GM23338 (cell line): ENCODE data around the gene B4GALT5. TPM values are rescaled to one million over a fixed set of nuclear protein-coding genes. Genes with fewer than 3 reads are reported as not detected.

Experiments used
- ATAC-seq: fragments of 200-7000 bp; cut with Tn5 transposase; 3 replicates; pipeline ENCODE4 v1.9.1; 2020
- DNase-seq: peaks from one replicate; pipeline ENCODE4 v3.0.0-alpha.2; 2015; ENCODE audit warnings: low spot score
- H2AFZ ChIP-seq: fragments of 200-600 bp; sonication (generic); 2 replicates; pipeline ENCODE4 v1.8.0; 2016; ENCODE audit warnings: antibody characterized with exemption, mild to moderate bottlenecking, moderate library complexity
- H3F3A ChIP-seq: fragments of 200-600 bp; sonication (generic); replicated peaks from 2 replicates; pipeline ENCODE4 v1.8.0; 2017; ENCODE audit warnings: antibody characterized with exemption, mixed run types, low read depth
- H3K27ac ChIP-seq: fragments of 200-600 bp; sonication (generic); 2 replicates; pipeline ENCODE4 v1.6.1; 2016; ENCODE audit warnings: low read depth
- H3K27me3 ChIP-seq: fragments of 200-600 bp; sonication (generic); 2 replicates; pipeline ENCODE4 v1.8.0; 2016; ENCODE audit warnings: mild to moderate bottlenecking, mixed run types, moderate library complexity; ENCODE audit not compliant: insufficient read depth
- H3K36me3 ChIP-seq: fragments of 200-600 bp; sonication (generic); 2 replicates; pipeline ENCODE4 v1.8.0; 2016; ENCODE audit warnings: mild to moderate bottlenecking; ENCODE audit not compliant: insufficient read depth
- H3K4me1 ChIP-seq: fragments of 200-600 bp; sonication (generic); 2 replicates; pipeline ENCODE4 v1.8.0; 2016; ENCODE audit warnings: mild to moderate bottlenecking, moderate library complexity; ENCODE audit not compliant: insufficient read depth
- H3K4me2 ChIP-seq: fragments of 200-600 bp; sonication (generic); 2 replicates; pipeline ENCODE4 v1.7.1; 2017; ENCODE audit warnings: mixed run types
- H3K4me3 ChIP-seq: fragments of 200-600 bp; sonication (generic); 2 replicates; pipeline ENCODE4 v1.6.1; 2016; ENCODE audit warnings: mixed run types
- H3K79me2 ChIP-seq: fragments of 200-600 bp; sonication (generic); replicated peaks from 2 replicates; pipeline ENCODE4 v1.8.0; 2017; ENCODE audit warnings: mild to moderate bottlenecking; ENCODE audit not compliant: insufficient read depth
- H3K9me2 ChIP-seq: fragments of 200-600 bp; sonication (generic); 2 replicates; pipeline ENCODE4 v1.8.0; 2017; ENCODE audit not compliant: insufficient read depth
- H4K20me1 ChIP-seq: fragments of 200-600 bp; sonication (generic); replicated peaks from 2 replicates; pipeline ENCODE4 v1.8.0; 2017; ENCODE audit warnings: mild to moderate bottlenecking; ENCODE audit not compliant: insufficient read depth
- H3K27ac Mint-ChIP-seq: 2 replicates; pipeline ENCODE4 v1.8.0; 2020; ENCODE audit warnings: inconsistent platforms, mild to moderate bottlenecking, moderate library complexity, mixed read lengths
- H3K27me3 Mint-ChIP-seq: 3 replicates; pipeline ENCODE4 v1.8.0; 2022; ENCODE audit warnings: low read depth, mild to moderate bottlenecking, moderate library complexity, mixed read lengths, inconsistent platforms; ENCODE audit not compliant: insufficient read depth, poor library complexity
- H3K36me3 Mint-ChIP-seq: 3 replicates; pipeline ENCODE4 v1.8.0; 2021; ENCODE audit warnings: low read depth, mild to moderate bottlenecking, inconsistent platforms, moderate library complexity, mixed read lengths
- H3K4me1 Mint-ChIP-seq: 3 replicates; pipeline ENCODE4 v1.8.0; 2020; ENCODE audit warnings: mild to moderate bottlenecking, inconsistent platforms, mixed read lengths
- H3K4me3 Mint-ChIP-seq: 3 replicates; pipeline ENCODE4 v1.8.0; 2021; ENCODE audit warnings: moderate library complexity, mild to moderate bottlenecking, inconsistent platforms, mixed read lengths
- H3K9me3 Mint-ChIP-seq: 3 replicates; pipeline ENCODE4 v1.8.0; 2020; ENCODE audit warnings: moderate library complexity, mild to moderate bottlenecking, inconsistent platforms, mixed read lengths
- CTCF ChIP-seq, 2 experiments: fragments of 200-600 bp in 1 of 2; sonication (generic) in 1 of 2; conservative IDR thresholded peaks; 2 replicates each; pipeline versions ENCODE4 v1.5.1 to v1.6.1; 2016 to 2017; ENCODE audit warnings: antibody characterized with exemption in 2 of 2, low read depth in 2 of 2, mild to moderate bottlenecking in 2 of 2, moderate library complexity in 1 of 2
- ETS1 ChIP-seq: IDR thresholded peaks from 2 replicates; pipeline ENCODE4 v1.6.1; 2016; ENCODE audit warnings: antibody characterized with exemption
- EZH2phosphoT487 ChIP-seq: fragments of 200-600 bp; sonication (generic); IDR thresholded peaks from one replicate; pipeline ENCODE4 v1.8.1; 2018; ENCODE audit warnings: antibody characterized with exemption; ENCODE audit not compliant: unreplicated experiment
- JUNB ChIP-seq: IDR thresholded peaks from one replicate; pipeline ENCODE4 v1.6.1; 2016; ENCODE audit warnings: antibody characterized with exemption; ENCODE audit not compliant: unreplicated experiment
- NANOG ChIP-seq: IDR thresholded peaks from 2 replicates; pipeline ENCODE4 v1.6.1; 2016; ENCODE audit warnings: antibody characterized with exemption, borderline replicate concordance
- POLR2AphosphoS5 ChIP-seq: IDR thresholded peaks from 2 replicates; pipeline ENCODE4 v1.6.1; 2016; ENCODE audit warnings: antibody characterized with exemption, low read depth
- REST ChIP-seq: IDR thresholded peaks from one replicate; pipeline ENCODE4 v1.6.1; 2018; ENCODE audit warnings: antibody characterized with exemption; ENCODE audit not compliant: unreplicated experiment
- STAT1 ChIP-seq: IDR thresholded peaks from one replicate; pipeline ENCODE4 v1.6.1; 2016; ENCODE audit warnings: antibody characterized with exemption; ENCODE audit not compliant: unreplicated experiment
- ZNF114 ChIP-seq: fragments of 250-450 bp; sonication (Bioruptor Pico); IDR thresholded peaks from 2 replicates; pipeline ENCODE4 v1.5.0; 2020; ENCODE audit warnings: mild to moderate bottlenecking, moderate library complexity
- polyA plus RNA-seq: library from polyadenylated mRNA; unstranded; fragments of >200 nt; fragmentation: Nextera tagmentation; extraction: Ambion mirVana; gene quantifications from 2 replicates; pipeline ENCODE4 v1.2.1, GENCODE V29; 2016
- total RNA-seq: library from RNA; depleted of rRNA; stranded (reverse); fragments of >200 nt; shearing (Covaris generic); gene quantifications from 2 replicates; pipeline ENCODE4 v1.2.3, GENCODE V29; 2014

The B4GALT5 gene
- total and polyA plus RNA-seq, 2 experiments from 2014 or later, result 19.1 to 50.3 TPM

- no peak for TF ChIP-seq NANOG
- no peak for TF ChIP-seq POLR2AphosphoS5
- no peak for TF ChIP-seq STAT1
- no peak for TF ChIP-seq REST
Observed at GRCh38 chr20:49644980-49645565, 68.6 kb downstream of the B4GALT5 start (continued).

- Mint-ChIP-seq H3K36me3 (peaks cover 81% of the 10 kb centered on the region), H3K4me1 (peaks cover 2% of the 10 kb centered on the region; the same call in 2 of the 3 replicates), H3K9me3 (no peaks in the 10 kb centered on the region), H3K27me3 (no peaks in the 10 kb centered on the region), H3K27ac (no peak overlapping the region), H3K4me3 (no peak overlapping the region)
- Histone ChIP-seq H3K4me2 (no peak overlapping the region), H3K4me3 (no peak overlapping the region), H3K27ac (0 out of 2 replicates have a peak overlapping the region, but pooled peaks have one; percentile 45), H4K20me1 (peaks cover 28% of the 10 kb centered on the region), H3F3A (no peaks in the 10 kb centered on the region; the same call in 1 of the 2 replicates), H3K79me2 (peaks cover 36% of the 10 kb centered on the region), H3K36me3 (peaks cover 64% of the 10 kb centered on the region), H3K4me1 (no peaks in the 10 kb centered on the region), H3K9me2 (no peaks in the 10 kb centered on the region), H3K27me3 (no peaks in the 10 kb centered on the region), H2AFZ (no peak overlapping the region)
- ATAC-seq, result no peak
- no peak for DNase-seq
- no peak for TF ChIP-seq STAT1
- TF ChIP-seq EZH2phosphoT487, result no peak
- TF ChIP-seq ZNF114 (CRISPR knock-in tag), result no peak
- TF ChIP-seq ETS1, result no peak
- no peak for TF ChIP-seq JUNB
- no peak for TF ChIP-seq NANOG
- TF ChIP-seq CTCF (conservative IDR thresholded peaks at IDR 0.05; ENCODE audit: low read depth in 2 of 2), result no peak
- no peak for TF ChIP-seq REST
Observed at GRCh38 chr20:49642816-49643215, 70.9 kb downstream of the B4GALT5 start.
